GM19035 (cell line): ENCODE results near the gene S100A1.
"Not testable (repeated sequence)": the region's sequence is repeated elsewhere in the genome, so short reads cannot be mapped to it uniquely, and the experiment has no call there.

Experiments used
- ATAC-seq: cut with Tn5 transposase; IDR thresholded peaks from one replicate; pipeline ENCODE4 v1.9.1; 2021; ENCODE audit not compliant: unreplicated experiment

Gene S100A1

DNA sequence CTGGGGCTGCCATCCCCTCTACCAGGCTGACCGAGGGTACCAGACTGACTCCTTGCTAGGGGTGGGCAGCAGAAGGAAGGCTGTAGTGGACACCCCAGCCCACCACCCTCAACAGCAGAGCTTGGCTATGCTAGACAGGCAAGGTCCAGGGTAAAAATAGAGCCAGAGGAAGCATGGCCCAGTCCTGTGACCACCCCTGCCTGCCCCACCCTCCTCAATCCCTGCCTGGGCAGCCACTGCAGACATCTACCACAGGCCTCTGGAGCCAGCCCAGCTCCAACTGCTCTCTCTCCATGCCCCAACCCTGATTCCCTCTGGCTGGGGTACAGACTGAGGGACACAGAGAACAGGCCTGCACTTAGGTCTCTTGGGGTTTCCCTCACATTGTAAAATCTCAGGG is 1.7 kb downstream of the S100A1 start:
- ATAC-seq: no peak

DNA sequence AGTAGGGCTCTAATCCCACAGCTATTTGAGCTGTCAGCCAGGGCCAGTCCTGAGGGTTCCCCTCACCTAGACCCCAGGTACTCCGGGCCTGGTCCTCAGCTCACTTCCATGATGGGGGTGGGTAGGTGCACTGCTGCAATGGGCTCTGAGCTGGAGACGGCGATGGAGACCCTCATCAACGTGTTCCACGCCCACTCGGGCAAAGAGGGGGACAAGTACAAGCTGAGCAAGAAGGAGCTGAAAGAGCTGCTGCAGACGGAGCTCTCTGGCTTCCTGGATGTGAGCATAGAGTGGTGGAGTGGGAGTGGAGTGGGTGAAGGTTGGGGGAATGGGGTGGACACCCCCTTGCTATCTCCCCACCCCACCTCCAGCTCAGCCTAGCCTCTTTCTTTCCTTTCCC is 2.1 kb downstream of the S100A1 start:
- ATAC-seq: no peak

DNA sequence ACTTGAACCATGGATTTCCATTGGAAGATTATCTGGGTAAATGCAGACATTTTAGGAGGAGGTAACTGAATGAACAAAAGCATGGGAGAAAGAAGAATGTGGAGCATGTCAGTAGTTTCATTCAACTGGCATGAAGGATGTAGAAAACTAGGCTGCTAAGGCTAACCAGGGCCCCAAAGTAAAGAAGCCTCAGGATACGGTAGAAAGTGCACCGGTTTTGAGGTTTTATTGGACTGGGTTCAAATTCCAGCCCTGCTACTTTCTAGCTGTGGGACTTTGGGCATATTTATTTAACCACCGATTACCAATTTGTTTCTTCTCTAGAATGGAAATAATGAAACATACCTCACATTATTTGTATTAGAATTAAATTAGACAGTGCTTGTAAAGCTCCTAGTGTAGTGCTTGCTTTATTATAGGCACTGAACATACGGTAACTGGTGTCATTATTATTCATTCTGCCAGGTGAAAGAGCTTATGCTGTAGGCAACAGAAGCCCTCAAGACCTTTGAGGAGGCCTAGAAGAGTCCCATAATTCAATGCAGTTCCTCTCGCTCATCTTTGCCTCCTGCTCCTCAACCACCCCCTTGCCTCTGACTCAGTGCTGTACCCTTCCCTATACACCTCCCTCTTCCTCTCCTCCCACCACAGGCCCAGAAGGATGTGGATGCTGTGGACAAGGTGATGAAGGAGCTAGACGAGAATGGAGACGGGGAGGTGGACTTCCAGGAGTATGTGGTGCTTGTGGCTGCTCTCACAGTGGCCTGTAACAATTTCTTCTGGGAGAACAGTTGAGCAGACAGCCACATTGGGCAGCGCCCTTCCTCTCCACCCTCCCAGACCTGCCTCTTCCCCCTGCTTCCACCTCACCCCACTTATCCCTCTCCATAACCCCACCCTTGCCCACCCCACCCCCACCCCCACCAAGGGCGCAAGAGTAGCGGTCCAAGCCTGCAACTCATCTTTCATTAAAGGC is 3.1 kb downstream of the S100A1 start:
- ATAC-seq: no peak

DNA sequence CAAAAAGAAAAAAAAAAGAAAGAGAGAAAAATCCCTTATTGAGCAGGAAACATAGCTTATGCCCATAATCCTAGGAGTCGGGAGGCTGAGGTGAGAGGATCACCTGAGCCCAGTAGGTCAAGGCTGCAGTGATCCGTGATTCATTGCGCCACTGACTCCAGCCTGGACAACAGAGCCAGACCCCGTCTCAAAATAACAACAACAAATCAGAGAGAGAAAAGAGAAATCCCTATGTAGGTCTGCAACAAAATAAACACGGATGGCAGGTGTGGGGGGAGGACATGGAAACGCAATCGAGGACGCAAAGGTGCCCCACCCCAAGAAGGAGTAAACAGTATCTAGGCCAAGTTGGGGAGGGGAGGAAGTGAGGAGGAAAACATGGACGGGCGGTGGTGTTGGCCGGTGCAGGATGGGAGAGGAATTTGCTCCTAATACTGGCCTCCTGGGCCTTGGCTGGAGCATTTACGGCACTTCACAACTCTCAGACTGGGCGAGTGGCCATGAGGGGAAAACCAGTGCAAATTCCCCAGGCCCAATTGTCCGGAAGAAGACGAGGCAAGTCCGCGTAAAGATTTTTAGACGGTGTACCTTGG is 5.0 kb downstream of the S100A1 start:
- no peak for ATAC-seq

DNA sequence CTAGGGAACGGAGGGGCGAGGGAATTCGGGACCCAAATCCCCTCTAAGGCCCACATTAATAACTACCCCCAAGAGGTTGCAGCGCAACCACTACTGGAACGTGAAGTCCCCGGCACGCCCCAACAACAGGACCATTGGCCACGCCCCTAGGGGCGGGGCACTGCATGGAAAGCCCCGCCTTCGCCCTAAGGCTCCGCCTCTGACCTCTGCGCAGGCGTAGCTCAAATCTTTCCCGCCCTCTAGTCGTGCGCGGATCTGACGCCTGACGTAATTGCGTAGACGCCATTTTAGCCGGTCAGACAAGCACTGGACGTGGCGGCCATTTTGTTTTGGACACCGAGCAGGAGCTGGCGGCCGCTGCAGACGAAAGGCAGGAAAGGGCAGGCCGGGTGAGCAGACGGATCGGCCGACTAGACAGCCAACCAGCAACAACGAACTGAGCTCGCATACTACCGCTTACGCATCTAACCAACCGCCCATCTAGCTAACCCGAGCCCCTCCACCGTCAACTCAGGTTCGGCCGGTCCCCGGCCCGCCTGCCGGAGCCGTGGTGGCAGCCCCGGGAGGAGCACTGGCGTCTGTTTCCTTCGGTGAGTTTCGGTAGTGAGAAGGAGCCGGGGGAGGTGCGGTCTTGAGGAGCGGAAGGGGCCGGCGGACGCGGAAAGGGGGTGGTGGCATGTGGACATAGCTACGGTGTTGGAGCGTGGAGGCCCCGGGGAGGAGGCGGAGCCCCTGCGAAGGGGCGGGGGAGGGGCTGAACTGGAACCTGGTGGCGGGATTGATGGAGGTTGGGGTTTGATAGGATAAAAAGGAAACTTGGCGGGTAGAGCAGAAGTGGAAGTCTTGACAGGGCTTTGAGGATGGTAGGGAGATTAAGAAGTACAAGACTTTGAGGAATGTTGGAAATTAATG is 5.8 kb downstream of the S100A1 start, which contains the start of gene CHTOP:
Gene CHTOP, plus strand, starts transcription at position 313 of the 912 bp plus-strand sequence. CDS start 2,523 bp downstream, outside the sequence.
- ATAC-seq: peak; percentile 93

DNA sequence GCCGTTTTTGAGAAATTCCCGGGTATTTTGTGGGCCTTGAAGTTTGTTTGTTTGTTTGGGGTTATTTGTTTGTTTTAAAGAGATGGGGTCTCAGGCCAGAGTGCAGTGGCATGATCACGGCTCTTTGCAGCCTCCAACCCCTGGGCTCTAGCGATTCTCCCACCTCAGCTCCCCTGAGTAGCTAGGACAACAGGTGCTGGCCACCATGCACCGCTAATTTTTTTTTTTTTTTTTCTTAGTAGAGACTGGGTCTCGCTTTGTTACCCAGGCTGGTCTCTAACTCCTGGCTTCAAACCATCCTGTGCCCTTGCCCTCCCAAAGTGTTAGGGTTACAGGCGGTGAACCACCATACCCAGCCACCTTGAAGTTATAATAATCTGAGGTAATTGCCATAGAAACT is 7.6 kb downstream of the S100A1 start:
- ATAC-seq: no peak

DNA sequence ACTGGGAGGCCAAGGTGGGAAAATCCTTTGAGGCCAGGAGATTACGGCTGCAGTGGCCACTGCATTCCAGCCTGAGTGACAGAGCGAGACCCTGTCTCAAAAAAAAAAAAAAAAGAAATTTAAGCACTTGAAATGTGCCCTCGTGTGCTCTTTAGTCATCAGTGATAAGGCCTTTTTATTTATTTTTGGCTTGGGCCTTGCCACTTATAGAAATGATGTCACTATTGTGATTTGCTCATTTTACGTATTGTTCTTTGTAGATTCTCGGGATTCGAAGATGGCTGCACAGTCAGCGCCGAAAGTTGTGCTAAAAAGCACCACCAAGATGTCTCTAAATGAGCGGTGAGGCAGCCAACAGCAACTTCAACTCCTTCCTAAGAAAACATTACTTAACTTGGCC is 8.1 kb downstream of the S100A1 start:
- ATAC-seq: no peak

DNA sequence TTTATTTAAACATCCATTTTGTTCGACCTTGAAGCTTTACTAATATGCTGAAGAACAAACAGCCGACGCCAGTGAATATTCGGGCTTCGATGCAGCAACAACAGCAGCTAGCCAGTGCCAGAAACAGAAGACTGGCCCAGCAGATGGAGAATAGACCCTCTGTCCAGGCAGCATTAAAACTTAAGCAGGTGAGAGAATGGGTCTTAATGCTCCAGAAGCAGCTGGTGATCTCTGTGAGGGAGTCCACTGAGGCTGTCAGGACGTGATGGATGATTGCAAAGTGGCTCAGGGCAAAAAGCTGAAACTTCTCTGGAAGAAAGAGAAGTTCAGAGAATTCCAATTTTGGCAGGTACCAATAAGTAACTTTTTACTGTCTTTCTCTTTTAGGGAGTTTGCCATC is 10.0 kb downstream of the S100A1 start:
- no peak for ATAC-seq

DNA sequence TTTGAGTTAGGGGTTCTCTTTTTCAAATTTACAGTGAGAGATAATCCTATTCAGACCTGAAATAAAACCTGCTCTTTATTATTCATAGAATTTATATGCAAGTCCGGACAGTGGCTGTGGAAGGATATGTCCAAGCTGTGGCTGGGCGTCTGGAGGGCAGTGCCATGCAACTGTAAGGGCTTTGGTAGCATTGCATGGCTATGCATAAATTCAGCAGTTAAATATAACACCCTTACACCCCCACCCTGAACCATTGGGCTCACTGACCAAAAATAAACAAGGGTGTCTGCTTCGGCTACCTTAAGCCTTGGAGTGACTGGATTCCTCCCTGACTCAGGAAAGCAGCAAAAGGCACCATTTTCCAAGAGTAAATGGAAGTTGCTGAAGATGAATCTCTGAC is 11.0 kb downstream of the S100A1 start:
- no peak for ATAC-seq

DNA sequence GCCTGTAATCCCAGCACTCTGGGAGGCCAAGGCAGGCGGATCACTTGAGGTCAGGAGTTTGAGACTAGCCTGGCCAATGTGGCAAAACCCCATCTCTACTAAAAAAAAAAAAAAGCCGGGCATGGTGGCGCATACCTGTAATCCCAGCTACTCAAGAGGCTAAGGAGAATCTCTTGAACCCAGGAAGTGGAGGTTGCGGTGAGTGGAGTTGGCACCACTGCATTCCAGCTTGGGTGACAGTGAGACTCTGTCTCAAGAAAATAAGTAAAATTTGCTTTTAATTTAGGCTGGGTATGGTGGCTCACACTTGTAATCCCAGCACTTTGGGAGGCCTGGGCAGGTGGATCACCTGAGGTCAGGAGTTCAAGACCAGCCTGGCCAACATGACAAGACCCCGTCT is 12.0 kb downstream of the S100A1 start:
- ATAC-seq: not testable (repeated sequence)

DNA sequence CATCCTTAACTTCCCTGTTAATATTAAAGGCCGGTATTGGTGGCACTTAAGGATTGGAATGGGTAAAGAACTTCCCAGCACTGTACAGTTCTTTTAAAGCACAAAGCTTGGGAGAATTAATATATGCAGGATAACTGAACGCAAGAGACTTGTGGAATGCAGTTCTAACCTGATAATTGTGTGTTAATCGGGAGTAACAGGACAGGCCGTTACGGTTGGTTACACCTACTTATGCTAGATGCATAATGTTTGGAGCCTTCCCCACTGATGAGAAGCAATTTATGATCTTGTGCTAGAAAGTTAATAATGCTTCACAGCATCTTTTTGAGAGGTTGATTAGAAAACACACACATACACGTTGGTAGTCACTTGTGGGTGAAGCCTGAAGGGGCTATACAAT is 12.6 kb downstream of the S100A1 start:
- ATAC-seq: no peak

DNA sequence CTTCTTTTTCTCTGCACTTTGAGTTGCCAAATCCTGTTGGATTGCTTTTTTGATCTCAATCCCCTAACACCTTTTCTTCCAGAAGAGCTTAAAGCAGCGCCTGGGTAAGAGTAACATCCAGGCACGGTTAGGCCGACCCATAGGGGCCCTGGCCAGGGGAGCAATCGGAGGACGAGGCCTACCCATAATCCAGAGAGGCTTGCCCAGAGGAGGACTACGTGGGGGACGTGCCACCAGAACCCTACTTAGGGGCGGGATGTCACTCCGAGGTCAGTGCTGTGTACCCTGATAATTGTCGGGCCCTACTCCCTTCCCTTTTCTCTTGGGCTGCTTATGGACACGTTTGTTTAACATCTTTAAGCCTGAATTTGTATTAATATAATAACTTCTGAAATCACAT is 13.9 kb downstream of the S100A1 start:
- no peak for ATAC-seq

DNA sequence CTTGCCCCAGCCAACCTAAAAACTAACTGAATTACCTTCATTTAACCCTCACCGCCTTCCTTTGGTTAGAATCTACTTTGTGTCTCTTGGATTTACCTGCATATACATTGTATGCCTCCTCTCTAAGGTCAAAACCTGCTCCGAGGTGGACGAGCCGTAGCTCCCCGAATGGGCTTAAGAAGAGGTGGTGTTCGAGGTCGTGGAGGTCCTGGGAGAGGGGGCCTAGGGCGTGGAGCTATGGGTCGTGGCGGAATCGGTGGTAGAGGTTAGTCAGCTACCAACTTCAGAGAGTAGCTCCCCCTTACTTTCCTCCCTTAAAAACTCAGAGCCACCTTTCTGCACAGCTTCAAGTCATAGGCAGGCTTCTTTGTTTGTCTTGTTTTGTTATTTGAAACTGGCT is 14.9 kb downstream of the S100A1 start:
- no peak for ATAC-seq

DNA sequence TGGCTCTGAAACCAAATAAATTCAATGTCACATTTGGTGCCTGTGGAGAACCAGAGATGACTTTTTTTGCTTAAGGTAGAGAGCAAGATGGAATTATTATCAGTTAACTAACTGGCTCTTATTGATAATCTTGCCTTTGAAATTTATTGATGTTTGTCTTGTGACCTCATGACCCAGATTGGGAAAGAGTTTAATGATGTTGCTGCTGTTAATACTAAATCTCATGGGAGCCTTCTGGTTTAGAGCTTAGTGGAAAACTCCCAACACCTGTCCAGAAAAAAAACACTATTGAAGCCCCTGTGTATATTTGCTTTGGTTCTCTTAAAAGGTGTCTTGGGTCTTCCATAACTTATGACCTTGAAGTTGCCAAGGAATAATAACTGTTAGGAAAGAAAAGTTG is 15.6 kb downstream of the S100A1 start:
- no peak for ATAC-seq

DNA sequence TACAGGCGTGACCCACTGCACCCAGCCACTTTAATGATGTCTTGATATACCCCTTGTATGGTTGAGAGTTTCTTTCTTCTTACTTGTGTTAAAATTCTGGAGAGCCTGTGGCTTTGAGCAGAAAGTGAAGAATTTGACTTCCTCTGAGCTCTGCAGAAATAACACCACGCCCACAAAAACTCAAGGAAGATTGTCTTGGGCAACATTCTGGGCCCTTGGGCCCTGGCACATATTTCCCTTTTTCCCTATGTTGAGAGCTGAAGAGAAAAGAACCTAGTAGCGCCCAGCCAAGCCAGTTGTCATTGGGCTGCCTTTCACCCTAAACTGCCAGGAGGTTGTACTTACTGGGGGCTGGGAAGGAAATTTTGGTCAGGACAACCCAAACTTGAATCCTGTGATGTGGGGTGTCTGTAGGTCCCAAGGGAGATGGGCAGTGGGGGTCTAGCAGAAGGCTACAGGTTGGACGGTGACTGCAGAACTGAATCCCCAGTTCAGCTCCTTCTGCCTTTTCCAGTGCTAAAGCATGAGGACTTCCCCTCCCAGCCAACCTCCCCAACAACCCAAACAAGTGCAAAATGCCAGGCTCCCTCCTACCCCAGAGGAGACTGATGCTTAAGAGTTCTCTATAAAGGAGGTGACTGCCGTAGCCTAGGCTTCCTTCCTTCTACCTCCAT is 18.6 kb downstream of the S100A1 start:
- ATAC-seq: no peak

DNA sequence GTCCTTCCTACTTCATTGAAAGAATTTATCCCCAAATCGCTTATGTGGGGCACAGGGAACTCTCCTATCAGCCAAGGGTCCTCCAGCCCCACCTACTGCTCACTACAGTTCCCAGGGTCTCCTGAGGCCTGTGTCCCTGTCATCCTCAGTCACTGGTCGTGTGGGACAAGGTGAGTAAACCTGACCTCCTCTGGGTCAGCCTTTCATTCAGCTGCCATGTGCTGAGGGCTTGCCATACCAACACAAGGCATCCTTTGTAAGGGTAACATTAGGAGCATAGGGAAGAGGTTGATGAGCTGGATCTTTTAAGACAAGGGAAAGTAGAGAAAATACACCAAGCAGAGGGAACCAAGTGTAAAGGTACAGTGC is 19.1 kb downstream of the S100A1 start:
- no peak for ATAC-seq

DNA sequence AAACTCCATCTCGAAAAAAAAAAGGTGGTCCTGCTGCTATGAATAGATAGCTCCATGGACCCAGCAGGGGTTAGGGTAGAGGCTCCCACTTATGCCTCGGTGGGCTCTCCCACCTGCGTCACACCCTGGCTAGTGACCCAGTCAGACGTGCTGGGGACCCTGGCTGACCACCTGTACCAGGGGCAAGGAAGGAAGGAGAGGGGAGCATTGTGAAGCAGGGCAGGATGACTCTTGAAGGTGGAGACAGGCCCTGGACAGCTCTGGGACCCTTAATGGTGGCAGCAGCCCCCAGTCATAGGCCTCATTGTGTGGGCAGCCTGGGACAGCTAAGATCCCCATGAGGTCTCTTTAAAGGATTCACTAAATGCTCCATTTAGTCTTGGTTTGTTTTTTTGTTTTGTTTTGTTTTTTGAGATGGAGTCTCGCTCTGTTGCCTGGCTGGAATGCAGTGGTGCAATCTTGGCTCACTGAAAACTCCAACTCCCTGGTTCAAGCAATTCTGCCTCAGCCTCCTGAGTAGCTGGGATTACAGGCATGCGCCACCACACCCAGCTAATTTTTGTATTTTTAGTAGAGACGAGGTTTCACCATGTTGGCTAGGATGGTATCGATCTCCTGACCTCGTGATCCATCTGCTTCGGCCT is 19.9 kb downstream of the S100A1 start:
- no peak for ATAC-seq

DNA sequence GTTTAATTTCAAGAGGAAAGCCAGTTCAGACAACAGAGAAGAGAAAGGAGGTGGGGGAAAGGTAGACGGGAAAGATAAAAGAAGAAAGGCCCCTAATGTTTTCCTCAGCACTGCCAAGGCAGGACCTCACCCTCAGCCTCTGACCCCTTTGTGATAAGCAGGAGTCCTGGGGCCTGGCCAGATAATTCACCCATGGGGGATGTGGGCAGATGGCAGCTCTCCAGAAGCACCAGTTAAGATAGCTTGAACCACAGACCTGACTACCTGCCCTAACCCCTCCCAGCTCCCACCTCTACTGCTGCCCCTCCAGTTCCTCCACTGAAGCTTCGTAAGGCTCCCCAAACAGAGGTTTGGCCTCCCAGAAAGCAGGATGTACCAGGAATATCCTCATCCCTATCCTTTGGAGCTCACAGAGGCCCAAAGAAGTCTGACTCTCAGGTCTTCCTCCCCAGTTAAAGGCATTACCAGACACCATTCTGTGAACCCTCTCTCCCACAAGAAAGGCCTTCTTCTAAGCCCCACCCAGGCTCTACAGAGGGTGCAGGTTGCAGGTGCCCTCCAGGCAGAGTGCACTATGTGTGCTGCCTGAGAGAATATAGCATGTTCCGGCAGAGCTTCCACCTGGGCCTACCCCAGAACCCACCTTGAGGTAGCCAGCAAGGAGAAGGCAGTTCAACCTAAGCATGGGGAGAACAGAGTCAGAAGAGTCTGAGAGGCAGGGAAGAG is 21.1 kb downstream of the S100A1 start:
- ATAC-seq: no peak

DNA sequence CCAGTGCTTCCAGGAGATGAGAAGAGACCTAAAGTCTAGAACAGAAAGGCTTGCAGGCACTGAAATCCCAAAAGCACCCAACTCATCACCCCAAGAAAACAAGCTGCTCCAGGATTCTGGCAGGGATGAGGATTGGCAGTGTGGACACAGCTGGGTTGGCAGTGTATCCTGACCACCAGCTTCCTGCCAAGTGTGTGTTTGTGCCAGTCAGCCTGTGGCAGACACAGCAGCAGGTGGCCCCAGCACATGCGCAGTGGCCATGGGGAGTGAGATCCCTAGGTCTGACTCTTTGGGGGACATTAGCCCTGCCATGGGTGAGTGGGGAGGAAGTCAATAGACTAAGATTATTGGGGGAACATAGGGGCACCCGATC is 21.6 kb downstream of the S100A1 start:
- ATAC-seq: no peak

DNA sequence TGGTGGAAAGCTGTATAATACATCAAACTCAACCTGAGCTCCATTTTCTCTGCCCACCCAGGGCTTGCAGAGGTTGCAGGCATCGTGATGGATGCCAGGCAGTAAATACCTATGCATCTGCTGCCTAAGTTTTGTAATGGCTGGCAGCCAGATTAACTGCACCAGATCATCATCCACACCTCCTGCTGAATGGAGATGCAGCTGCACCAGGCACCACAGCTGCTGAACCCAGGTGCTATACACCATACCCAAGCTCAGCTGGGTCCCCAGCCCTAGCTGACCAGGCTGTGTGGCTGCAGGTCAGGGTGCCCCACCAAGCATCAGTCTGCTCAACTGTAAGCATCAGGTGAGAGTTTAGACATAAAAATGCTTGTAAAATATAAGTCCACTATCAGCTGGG is 23.5 kb downstream of the S100A1 start:
- ATAC-seq: no peak
